Measurements from ENCODE around the gene LEFTY2. TPM values are rescaled to one million over a fixed set of nuclear protein-coding genes. Genes with fewer than 3 reads are reported as not detected.
"Not testable (repeated sequence)": the region's sequence is repeated elsewhere in the genome, so short reads cannot be mapped to it uniquely, and the experiment has no call there.

LEFTY2 gene
- total RNA-seq, 2 donors from 2014 or later = 7.9 TPM; not detected in 1

- Histone ChIP-seq H3K4me1 (replicated peaks) (no peaks in the 10 kb centered on the region), H3K36me3 (no peaks in the 10 kb centered on the region), H3K9me3 (no peaks in the 10 kb centered on the region), H3K27ac (no peak overlapping the region), H3K27me3 (replicated peaks; ENCODE audit: insufficient read depth) (no peaks in the 10 kb centered on the region), H3K4me3 (no peak overlapping the region)
- intact Hi-C loops (cut with DNase I) = loop anchor here (10.0 kb wide), 1 partner anchor 58 kb away; no protein-coding TSS in a partner anchor
- TF ChIP-seq CTCF (IDR thresholded peaks at IDR 0.05) (no peak), POLR2AphosphoS5 (IDR thresholded peaks at IDR 0.05) (no peak), POLR2A (IDR thresholded peaks at IDR 0.05) (no peak)
- 97% methylated on average over 15 of the region's 15 CpGs for WGBS
- no peak for DNase-seq (ENCODE audit: low spot score)
These were observed 31.5 kb upstream of the LEFTY2 start for GRCh38 chr1:225972344-225973152.

- WGBS = 84% methylated on average over 16 of the region's 16 CpGs
- intact Hi-C loops (cut with DNase I) = loop anchor here (10.0 kb wide), 1 partner anchor 56 kb away; no protein-coding TSS in a partner anchor
These were observed 29.7 kb upstream of the LEFTY2 start for GRCh38 chr1:225970592-225971157.

GRCh38 chr1:225969751-225970150 lies 28.7 kb upstream of the LEFTY2 start:
- intact Hi-C loops (cut with DNase I) = loop anchor here (10.0 kb wide), 1 partner anchor 55 kb away; no protein-coding TSS in a partner anchor
- not testable (repeated sequence) for H3K4me1 ChIP-seq (replicated peaks); H3K27me3 ChIP-seq (replicated peaks; ENCODE audit: insufficient read depth); H3K36me3 ChIP-seq; H3K4me3 ChIP-seq; H3K9me3 ChIP-seq; DNase-seq (ENCODE audit: low spot score); H3K27ac ChIP-seq
- 97% methylated on average over 18 of the region's 28 CpGs for WGBS

More at GRCh38 chr1:225970592-225971157, 29.7 kb upstream of the LEFTY2 start:
- H3K27ac ChIP-seq; H3K27me3 ChIP-seq (replicated peaks; ENCODE audit: insufficient read depth); H3K36me3 ChIP-seq; DNase-seq (ENCODE audit: low spot score); H3K4me1 ChIP-seq (replicated peaks); H3K9me3 ChIP-seq; H3K4me3 ChIP-seq: not testable (repeated sequence)

- no peak for DNase-seq (ENCODE audit: low spot score)
- no peaks in the 10 kb centered on the region for H3K4me1 ChIP-seq (replicated peaks)
- no peaks in the 10 kb centered on the region for H3K36me3 ChIP-seq
- 75% methylated on average over 5 of the region's 5 CpGs for WGBS
- intact Hi-C loops (cut with DNase I) = no loop called here
- no peaks in the 10 kb centered on the region for H3K27me3 ChIP-seq (replicated peaks; ENCODE audit: insufficient read depth)
- no peaks in the 10 kb centered on the region for H3K9me3 ChIP-seq
- no peak overlapping the region for H3K4me3 ChIP-seq
- H3K27ac ChIP-seq = no peak overlapping the region
- TF ChIP-seq POLR2A (IDR thresholded peaks at IDR 0.05) (no peak), CTCF (IDR thresholded peaks at IDR 0.05) (no peak), POLR2AphosphoS5 (IDR thresholded peaks at IDR 0.05) (no peak)
These were observed 24.2 kb upstream of the LEFTY2 start for GRCh38 chr1:225965231-225965630.

- H3K27ac ChIP-seq = no peak overlapping the region
- 94% methylated on average over 15 of the region's 15 CpGs for WGBS
- no peaks in the 10 kb centered on the region for H3K36me3 ChIP-seq
- H3K9me3 ChIP-seq = no peaks in the 10 kb centered on the region
- no peak for TF ChIP-seq POLR2A (IDR thresholded peaks at IDR 0.05)
- no peak for TF ChIP-seq POLR2AphosphoS5 (IDR thresholded peaks at IDR 0.05)
- no peak for TF ChIP-seq CTCF (IDR thresholded peaks at IDR 0.05)
- H3K27me3 ChIP-seq (replicated peaks; ENCODE audit: insufficient read depth) = no peaks in the 10 kb centered on the region
- no peak overlapping the region for H3K4me3 ChIP-seq
- no peak for DNase-seq (ENCODE audit: low spot score)
- intact Hi-C loops (cut with DNase I) = no loop called here
- no peaks in the 10 kb centered on the region for H3K4me1 ChIP-seq (replicated peaks)
These were observed 22.9 kb upstream of the LEFTY2 start for GRCh38 chr1:225963735-225964530.

All from prostate gland (tissue), 2 donors.